HL-60 (cell line): ENCODE measurements around the gene EYA3.

Experiments
- DNase-seq, 2 experiments: peaks; one replicate each; pipeline ENCODE4 v3.0.0-alpha.2; 2010 to 2020; ENCODE audit warnings: low read depth in 1 of 2, low spot score in 1 of 2
- H3K27ac ChIP-seq: fragments of 250-450 bp; sonication (Bioruptor Pico); replicated peaks from 2 replicates; pipeline ENCODE4 v1.5.1; 2020; ENCODE audit warnings: mild to moderate bottlenecking, moderate library complexity
- H3K27me3 ChIP-seq: fragments of 250-450 bp; sonication (Bioruptor Pico); 2 replicates; pipeline ENCODE4 v1.5.1; 2021; ENCODE audit warnings: mild to moderate bottlenecking, moderate library complexity; ENCODE audit not compliant: insufficient read depth, poor library complexity, severe bottlenecking
- H3K4me3 ChIP-seq: replicated peaks from 2 replicates; pipeline ENCODE4 v1.5.1; 2011; ENCODE audit warnings: mild to moderate bottlenecking, control low read depth, low read length; ENCODE audit not compliant: insufficient read depth
- CTCF ChIP-seq: IDR thresholded peaks from one replicate; pipeline ENCODE4 v1.5.1; 2011; ENCODE audit warnings: low read length, control low read depth, inconsistent platforms; ENCODE audit not compliant: insufficient read depth
- GABPA ChIP-seq: IDR thresholded peaks from 2 replicates; pipeline ENCODE4 v1.6.1; 2012; ENCODE audit warnings: low read depth
- POLR2AphosphoS5 ChIP-seq: IDR thresholded peaks from 2 replicates; pipeline ENCODE4 v1.6.1; 2012; ENCODE audit warnings: low read depth
- REST ChIP-seq: IDR thresholded peaks from 2 replicates; pipeline ENCODE4 v1.6.1; 2012; ENCODE audit warnings: low read depth; ENCODE audit not compliant: insufficient replicate concordance
- SPI1 ChIP-seq: IDR thresholded peaks from 2 replicates; pipeline ENCODE4 v1.6.1; 2012; ENCODE audit warnings: low read depth, mild to moderate bottlenecking, borderline replicate concordance

Gene EYA3

GRCh38 chr1:28056129-28056925 lies 32.1 kb downstream of the EYA3 start:
- DNase-seq, result peak; percentile 47 to 68
- no peaks in the 10 kb centered on the region for H3K27me3 ChIP-seq
- H3K27ac ChIP-seq, result peak overlapping the region; percentile 31
- TF ChIP-seq REST (no peak), GABPA (no peak), POLR2AphosphoS5 (peak; percentile 52; the same call in 1 of the 2 replicates), SPI1 (peak; percentile 52; the same call in 1 of the 2 replicates), CTCF (no peak)
- H3K4me3 ChIP-seq, result no peak overlapping the region

GRCh38 chr1:28050776-28051175 lies 37.6 kb downstream of the EYA3 start:
- no peaks in the 10 kb centered on the region for H3K27me3 ChIP-seq
- no peak for DNase-seq
- no peak overlapping the region for H3K27ac ChIP-seq
- no peak overlapping the region for H3K4me3 ChIP-seq
- TF ChIP-seq REST, result no peak
- no peak for TF ChIP-seq POLR2AphosphoS5
- no peak for TF ChIP-seq CTCF
- no peak for TF ChIP-seq SPI1
- no peak for TF ChIP-seq GABPA

GRCh38 chr1:28046716-28047115 lies 41.7 kb downstream of the EYA3 start:
- Histone ChIP-seq H3K27me3 (no peaks in the 10 kb centered on the region), H3K27ac (no peak overlapping the region), H3K4me3 (no peak overlapping the region)
- TF ChIP-seq SPI1, result no peak
- no peak for TF ChIP-seq REST
- no peak for TF ChIP-seq CTCF
- no peak for TF ChIP-seq POLR2AphosphoS5
- peak in 1 of 2 experiments; percentile 71 for DNase-seq
